ENCODE results near the gene ATF1.
A peak's percentile ranks its signal among the peaks of the same experiment; 100 is the strongest.

DNA sequence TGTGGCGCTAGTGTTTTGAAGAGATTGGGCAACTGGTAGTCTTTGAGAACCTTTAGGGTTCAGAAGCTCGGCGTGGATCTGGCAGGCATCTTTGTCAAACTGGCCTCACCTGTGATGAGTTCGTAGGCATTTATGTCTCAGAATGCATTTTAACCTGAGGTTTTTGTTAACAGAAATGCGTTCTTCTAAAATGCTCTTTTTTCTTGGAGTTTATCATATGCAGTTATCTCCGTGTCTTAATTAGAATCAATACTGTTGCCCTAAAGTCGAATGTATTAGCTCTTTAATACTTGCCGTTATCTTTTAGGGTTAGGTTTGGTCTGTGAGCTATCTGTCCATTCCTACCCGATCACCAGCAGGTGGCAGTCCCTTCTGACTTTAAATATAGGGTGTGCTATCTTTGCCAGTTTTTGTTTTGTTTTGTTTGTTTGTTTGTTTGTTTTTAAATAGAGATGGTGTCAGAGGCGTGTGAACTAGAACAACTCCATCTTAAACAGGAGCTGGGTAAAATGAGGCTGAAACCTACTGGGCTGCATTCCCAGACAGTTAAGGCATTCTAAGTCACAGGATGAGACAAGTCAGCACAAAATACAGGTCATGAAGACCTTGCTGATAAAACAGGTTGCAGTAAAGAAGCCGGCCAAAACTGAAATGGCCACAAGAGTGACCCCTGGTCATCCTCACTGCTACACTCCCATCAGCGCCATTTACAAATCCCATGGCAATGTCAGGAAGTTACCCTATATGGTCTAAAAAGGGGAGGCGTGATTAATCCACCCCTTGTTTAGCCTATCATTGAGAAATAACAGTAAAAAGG, 1.4 kb downstream of the ATF1 start:
- TF ChIP-seq, protein P1, sequence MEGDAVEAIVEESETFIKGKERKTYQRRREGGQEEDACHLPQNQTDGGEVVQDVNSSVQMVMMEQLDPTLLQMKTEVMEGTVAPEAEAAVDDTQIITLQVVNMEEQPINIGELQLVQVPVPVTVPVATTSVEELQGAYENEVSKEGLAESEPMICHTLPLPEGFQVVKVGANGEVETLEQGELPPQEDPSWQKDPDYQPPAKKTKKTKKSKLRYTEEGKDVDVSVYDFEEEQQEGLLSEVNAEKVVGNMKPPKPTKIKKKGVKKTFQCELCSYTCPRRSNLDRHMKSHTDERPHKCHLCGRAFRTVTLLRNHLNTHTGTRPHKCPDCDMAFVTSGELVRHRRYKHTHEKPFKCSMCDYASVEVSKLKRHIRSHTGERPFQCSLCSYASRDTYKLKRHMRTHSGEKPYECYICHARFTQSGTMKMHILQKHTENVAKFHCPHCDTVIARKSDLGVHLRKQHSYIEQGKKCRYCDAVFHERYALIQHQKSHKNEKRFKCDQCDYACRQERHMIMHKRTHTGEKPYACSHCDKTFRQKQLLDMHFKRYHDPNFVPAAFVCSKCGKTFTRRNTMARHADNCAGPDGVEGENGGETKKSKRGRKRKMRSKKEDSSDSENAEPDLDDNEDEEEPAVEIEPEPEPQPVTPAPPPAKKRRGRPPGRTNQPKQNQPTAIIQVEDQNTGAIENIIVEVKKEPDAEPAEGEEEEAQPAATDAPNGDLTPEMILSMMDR (conservative IDR thresholded peaks at IDR 0.05) = peak; percentile 92
- no peak for TF ChIP-seq ZFX (IDR thresholded peaks at IDR 0.05)

All from C4-2B (cell line).